Retina (tissue), 1 donor: ENCODE results near the gene TAPT1.
"Not testable (repeated sequence)": the region's sequence is repeated elsewhere in the genome, so short reads cannot be mapped to it uniquely, and the experiment has no call there.

Experiments used
- DNase-seq: peaks from one replicate; pipeline ENCODE4 v3.0.0-alpha.2; 2016

TAPT1 gene

GRCh38 chr4:16168144-16168543 is 58.1 kb downstream of the TAPT1 start:
- no peak for DNase-seq

DNA sequence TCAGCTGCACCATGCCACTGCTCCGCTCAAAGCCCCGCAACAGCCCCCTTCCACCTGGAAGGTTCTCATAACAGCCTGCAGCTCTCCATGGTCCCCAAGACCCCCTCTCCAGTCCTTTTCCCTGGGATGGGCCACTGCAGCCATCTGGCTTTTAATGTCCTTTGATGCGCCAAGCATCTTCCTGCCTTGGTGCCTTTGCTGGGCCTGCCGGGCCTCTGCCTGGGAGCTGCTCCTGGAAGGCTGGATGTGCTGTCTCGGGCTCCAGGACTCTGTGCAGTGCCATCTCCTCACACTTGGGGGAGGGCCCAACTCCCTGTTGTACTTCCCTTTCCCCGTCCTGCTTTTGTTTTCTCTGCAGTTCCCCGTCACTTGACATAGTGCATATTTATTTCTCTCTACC is 60.3 kb downstream of the TAPT1 start:
- DNase-seq, result no peak

DNA sequence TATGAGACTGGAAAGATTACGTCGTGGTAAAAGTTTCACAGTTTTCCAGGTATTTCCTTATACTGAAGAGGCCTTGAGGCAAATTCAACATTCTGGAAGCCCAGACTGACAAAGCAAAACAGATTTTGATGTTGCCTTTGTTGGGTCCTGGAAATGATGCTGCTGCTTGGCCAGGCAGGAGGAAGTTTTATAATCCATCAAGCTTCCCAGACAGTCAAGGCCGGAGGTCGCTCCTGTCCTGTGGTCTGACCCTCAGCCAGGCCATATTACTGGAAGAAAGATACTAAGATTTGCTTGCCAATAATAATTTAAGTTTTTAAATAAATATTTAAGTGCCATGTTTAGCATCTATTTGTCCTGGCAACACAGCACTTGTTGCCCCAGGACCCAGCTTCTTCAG is 63.4 kb downstream of the TAPT1 start:
- DNase-seq, result no peak

GRCh38 chr4:16161851-16162408 is 64.3 kb downstream of the TAPT1 start:
- DNase-seq, result no peak

DNA sequence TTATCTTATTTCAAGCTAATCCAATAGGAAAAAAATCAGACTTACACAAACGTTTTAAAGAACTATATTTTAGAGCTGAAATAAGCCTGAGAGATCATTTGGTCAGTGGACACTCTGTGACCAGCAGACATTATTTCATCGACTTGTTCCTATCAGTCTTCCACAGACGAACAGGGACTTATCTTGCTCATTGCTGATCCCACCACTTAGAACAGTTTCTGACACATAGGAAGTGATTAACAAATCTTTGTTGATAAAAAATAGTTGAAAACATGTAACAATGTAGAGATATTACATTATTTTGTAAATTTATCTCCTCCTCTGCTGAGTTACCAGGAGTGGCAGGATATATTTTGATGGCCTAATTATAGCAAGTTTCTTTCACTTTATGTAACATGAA is 65.8 kb downstream of the TAPT1 start:
- DNase-seq, result no peak

DNA sequence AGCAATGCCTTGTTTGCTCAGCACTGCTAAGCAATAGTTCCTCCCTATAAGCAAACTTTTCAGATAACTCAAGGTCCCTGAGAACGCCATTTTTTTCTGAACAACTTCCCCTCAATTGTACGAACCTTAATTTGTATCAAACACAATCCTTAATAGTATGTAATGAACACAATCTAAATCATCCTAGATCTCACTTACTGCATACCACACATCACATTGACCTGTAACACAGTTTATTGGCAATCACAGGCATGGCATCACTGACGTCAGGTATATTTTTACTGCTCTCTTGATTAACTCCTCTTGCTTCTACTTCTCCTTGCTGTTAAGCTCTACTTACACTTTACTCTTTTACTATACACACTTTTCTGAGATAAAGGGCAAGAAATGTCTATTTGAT is 67.0 kb downstream of the TAPT1 start:
- no peak for DNase-seq

DNA sequence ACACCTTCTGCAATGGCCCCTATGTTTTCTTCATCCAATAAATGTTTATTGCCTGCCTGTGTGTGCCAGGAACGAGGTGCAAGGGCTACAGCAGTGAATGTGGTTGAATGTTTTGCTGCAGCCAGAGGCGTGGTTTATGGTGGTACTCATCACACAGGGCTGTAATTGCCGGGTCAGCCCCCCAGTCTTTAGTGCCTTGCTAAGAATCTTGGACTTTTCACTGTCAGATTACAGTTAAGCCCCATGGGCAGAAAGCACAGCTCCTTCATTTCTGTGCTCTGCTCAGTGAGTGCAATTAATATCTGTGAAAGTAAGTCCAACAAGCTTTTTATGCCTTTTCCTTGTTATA is 67.8 kb downstream of the TAPT1 start:
- no peak for DNase-seq

GRCh38 chr4:16157609-16158503 is 68.4 kb downstream of the TAPT1 start:
- DNase-seq, result peak; percentile 44

GRCh38 chr4:16155528-16156169 is 70.6 kb downstream of the TAPT1 start:
- DNase-seq, result no peak

DNA sequence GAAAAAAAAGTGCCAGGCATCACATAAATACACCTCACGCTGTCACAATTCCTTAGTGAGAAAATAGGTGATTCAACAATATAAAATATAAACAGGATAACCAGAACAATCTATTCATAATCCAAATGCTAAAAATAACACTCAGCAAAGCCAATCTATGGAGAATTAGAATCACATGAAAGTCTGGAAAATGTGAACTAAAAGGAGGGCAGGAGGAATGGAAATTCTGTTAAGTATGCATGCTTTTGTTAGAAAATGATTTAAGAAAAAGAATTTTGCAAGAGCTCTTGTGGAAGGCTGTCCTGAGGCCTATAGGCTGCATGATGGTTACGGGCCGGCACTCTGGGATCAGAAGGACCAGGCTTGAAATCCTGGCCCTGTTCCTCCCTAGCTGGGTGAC is 71.8 kb downstream of the TAPT1 start:
- DNase-seq, result no peak

GRCh38 chr4:16150716-16151115 is 75.6 kb downstream of the TAPT1 start:
- DNase-seq, result no peak

GRCh38 chr4:16144913-16145312 is 81.4 kb downstream of the TAPT1 start:
- DNase-seq, result not testable (repeated sequence)

DNA sequence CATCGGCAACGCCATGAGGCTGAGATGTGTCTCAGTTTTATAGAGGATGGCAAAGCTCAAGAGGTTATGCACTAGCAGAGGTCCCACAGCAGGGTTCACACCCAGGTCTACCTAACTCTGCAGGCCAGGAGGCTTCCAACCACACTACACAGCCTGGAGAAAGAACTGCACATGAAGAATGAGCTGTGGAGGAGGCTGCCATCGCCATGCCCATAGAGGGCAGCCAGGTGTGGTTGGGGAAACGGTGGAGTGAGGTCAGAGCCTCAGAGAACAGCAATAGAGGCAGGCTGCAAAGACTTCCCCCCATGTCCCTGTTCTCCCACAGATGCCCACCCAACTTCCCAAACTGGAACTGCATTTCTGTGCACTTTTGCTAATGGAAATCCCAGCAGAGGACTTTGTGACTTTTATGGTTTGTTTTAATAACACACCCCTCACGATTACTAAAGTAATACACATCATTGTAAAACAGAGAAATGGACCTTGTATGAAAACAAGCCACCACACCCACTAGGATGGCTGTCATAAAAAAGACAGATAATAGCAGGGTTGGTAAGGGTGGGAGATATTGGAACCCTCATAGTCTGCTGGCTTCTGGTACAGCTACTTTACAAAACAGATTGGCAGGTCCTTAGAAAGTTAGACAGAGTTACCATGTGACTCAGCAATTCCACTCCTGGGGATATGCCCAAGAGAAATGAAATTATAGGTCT is 83.5 kb downstream of the TAPT1 start:
- DNase-seq, result no peak

DNA sequence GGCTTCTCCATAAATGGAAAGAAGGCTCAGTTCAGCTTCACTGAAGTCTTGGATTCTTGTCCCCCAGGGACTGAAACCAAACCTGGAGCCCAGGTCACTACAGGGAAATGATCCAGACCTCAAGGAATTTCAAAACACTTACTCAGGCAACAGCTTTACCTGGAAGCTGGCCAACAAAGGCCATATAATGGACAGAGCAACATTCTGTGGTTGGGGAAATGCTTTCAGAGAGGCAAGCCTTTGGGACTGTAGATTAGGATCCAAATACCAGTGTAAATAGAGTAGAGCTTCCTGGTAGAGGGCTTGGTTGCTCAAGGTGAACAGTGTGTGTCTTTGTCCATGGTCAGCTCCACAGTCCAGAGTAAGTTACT is 85.4 kb downstream of the TAPT1 start:
- DNase-seq, result no peak

DNA sequence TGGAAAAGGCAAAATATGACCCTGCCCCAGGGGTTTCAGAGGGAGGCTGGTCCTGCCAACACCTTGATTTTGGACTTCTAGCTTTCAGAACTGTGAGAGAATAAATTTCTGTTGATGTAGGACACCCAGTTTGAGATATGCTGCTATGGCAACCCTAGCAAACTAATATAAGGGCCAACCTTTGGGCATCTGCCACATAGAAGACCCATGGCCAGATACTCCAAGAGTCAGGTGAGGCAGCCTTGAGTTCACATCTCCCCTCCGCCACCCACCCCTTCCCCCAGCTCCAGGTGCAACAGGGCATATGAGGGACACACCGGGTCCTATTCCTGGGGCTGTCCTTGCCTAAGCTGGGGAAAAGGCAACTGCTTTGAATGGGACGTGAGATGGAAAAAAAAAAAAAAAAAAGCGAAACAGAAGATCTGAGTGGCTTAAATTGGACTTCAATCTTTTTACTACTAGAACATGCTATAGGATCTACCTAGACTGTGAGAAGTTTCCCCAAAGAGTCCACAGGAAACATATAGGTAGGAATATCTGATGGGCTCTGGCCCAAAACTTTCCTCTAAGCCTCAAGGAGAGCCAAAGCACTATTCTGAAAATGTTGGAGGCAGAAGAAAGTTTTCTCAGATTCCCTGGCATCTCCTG is 85.9 kb downstream of the TAPT1 start:
- DNase-seq, result no peak

DNA sequence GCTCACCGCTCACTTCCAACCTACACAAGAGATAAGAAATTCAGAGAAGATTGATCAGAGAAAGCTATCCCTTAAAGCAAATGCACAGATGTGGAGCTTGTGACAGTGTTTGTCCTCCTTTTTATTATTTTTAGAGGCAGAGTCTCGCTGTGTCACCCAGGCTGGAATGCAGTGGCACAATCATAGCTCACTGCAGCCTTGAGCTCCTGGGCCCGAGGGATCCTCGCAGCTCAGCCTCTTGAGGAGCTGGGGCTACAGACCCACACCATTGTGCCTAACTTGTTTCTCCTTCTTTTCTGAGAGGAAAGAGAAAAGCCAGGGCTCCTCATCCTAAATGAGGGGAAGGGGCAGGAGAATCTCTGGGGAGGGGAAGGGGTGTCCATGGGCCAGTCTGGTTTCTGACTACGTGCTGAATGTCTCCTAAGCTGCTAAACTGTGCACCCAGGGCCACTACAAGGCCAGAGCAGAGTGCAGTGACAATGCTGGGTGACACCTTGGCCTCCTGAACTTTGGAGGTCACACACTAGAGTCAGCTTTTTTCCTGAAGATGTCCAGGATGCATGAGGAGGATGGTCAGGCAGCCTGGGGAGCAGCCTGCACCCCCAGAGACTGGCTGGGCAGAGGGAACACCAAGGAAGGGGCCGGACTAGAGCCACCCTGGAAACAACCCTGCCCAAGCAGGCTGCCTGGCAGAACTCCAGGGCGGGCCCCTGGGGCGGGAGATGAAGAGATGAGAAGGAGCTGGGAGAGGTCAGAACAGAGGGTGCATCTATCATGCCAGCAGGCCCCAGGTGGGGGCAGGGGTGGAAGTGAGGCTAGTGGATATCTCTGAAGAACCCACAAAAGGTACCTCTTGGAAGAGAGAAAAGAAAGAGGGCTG is 87.0 kb downstream of the TAPT1 start:
- DNase-seq, result no peak

DNA sequence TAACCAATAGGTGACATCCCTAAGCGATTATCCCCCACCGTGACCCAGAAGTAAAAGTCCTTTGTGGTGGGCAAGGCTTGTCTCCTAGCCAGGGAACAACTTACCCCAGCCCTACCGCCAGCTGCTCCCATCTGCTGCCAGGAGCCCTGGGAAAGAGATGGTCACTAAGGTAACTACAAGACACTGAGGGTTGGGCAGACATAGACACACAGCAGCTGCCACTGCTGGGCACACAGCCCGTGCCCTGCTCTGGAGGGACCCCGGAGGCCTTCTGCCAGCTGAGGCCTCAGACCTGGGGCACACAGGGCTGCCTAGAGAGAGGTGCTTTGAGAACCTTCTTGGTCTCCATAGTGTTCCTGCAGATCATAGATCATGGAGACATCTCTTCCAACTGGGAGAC is 89.4 kb downstream of the TAPT1 start:
- no peak for DNase-seq

DNA sequence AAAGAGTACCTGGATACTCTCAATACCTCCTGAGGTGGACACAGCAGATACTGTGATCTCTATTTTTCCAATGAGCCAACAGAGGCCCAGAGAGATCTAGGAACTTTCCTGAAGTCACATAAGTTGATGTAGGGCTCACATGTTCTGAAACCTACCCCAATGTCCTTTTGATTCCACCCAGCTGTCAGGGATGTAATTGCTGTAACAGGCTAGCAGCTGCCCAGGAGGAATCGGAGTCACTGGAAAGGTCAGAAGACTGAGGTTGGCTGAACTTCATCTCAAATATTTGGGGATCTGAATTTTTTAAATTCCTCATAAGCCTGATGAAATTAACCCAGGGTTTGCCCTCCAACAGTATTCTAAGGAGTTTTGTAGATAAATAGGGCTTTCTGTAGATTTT is 90.0 kb downstream of the TAPT1 start:
- DNase-seq, result no peak

GRCh38 chr4:16133406-16133805 is 92.9 kb downstream of the TAPT1 start:
- DNase-seq, result no peak

DNA sequence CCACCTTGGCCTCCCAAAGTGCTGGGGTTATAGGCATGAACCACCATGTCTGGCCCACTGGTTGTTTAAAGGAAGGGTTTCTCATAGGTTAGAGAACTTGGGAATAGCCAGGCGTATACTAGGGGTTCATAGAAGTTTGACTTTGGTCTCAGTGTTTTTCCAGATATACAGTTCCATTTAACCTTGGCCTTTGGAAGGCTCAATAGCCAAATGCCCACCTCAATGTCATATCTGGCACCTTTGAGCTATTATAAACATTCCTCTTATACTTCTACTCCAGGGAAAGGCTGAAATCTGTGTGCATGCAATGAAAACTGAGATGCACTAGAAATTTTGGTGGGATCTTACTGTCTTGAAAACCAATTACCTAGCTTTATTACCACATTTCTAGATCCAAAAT is 95.0 kb downstream of the TAPT1 start:
- no peak for DNase-seq

- DNase-seq, result no peak
Observed at GRCh38 chr4:16129336-16129735, 96.9 kb downstream of the TAPT1 start.

- DNase-seq, result no peak
Observed at GRCh38 chr4:16126714-16127113, 99.6 kb downstream of the TAPT1 start.
